ENCODE results near the gene RFC2. TPM values are rescaled to one million over a fixed set of nuclear protein-coding genes. Genes with fewer than 3 reads are reported as not detected.
"Not testable (repeated sequence)": the region's sequence is repeated elsewhere in the genome, so short reads cannot be mapped to it uniquely, and the experiment has no call there.

RFC2 gene
- total and polyA plus RNA-seq, 2 donors (not counting 1 experiment from before 2014, with no cell fraction given) = 9.9 to 19.6 TPM

- DNase-seq (ENCODE audit: low read depth in 2 of 2) = no peak
- no peaks in the 10 kb centered on the region for H3K79me2 ChIP-seq (ENCODE audit: control insufficient read depth, insufficient read depth, low read length)
- no peak for TF ChIP-seq EZH2 (IDR thresholded peaks at IDR 0.05; ENCODE audit: low read length, missing control alignments)
- no peak for TF ChIP-seq CTCF (conservative IDR thresholded peaks at IDR 0.05 in 1 of 2, IDR thresholded peaks at IDR 0.05 in 1 of 2; ENCODE audit: low read depth in 1 of 2, low read length in 2 of 2)
These were observed 46.6 kb downstream of the RFC2 start for GRCh38 chr7:74207586-74207985.

GRCh38 chr7:74206589-74207120, 47.5 kb downstream of the RFC2 start:
- H3K4me2 ChIP-seq (ENCODE audit: extremely low read depth, insufficient read depth, low read length) = peak overlapping the region; percentile 81
- no peaks in the 10 kb centered on the region for H3K79me2 ChIP-seq (ENCODE audit: control insufficient read depth, insufficient read depth, low read length)
- H3K27me3 ChIP-seq (ENCODE audit: control insufficient read depth, insufficient read depth, low read length) = no peaks in the 10 kb centered on the region
- H2AFZ ChIP-seq (ENCODE audit: low read length) = peak overlapping the region; percentile 47
- peaks cover 7% of the 10 kb centered on the region for H3K4me1 ChIP-seq (ENCODE audit: control insufficient read depth, extremely low read depth, insufficient read depth, low read length)
- no peaks in the 10 kb centered on the region for H3K36me3 ChIP-seq (ENCODE audit: control insufficient read depth, insufficient read depth, low read length)
- peak; percentile 46 to 65 for DNase-seq (ENCODE audit: low read depth in 2 of 2)
- no peaks in the 10 kb centered on the region for H3K9me3 ChIP-seq (ENCODE audit: control insufficient read depth, insufficient read depth, low read depth, low read length)
- no peaks in the 10 kb centered on the region for H4K20me1 ChIP-seq (ENCODE audit: control insufficient read depth, extremely low read depth, insufficient read depth, low read length)
- no peak overlapping the region for H3K27ac ChIP-seq (ENCODE audit: insufficient read depth, low read length)
- peak overlapping the region; percentile 4 to 39 (median 18) for H3K4me3 ChIP-seq (replicated peaks in 1 of 4; ENCODE audit: control extremely low read depth in 1 of 4, insufficient read depth in 1 of 4, low read depth in 3 of 4, low read length in 4 of 4)
- TF ChIP-seq EZH2 (IDR thresholded peaks at IDR 0.05; ENCODE audit: low read length, missing control alignments) = no peak
- peak; percentile 89 to 94 for TF ChIP-seq CTCF (conservative IDR thresholded peaks at IDR 0.05 in 1 of 2, IDR thresholded peaks at IDR 0.05 in 1 of 2; ENCODE audit: low read depth in 1 of 2, low read length in 2 of 2)
- no peak overlapping the region for H3K9ac ChIP-seq (ENCODE audit: insufficient read depth, low read length)

More at GRCh38 chr7:74207586-74207985, 46.6 kb downstream of the RFC2 start:
- H3K4me3 ChIP-seq (replicated peaks in 1 of 4; ENCODE audit: control extremely low read depth in 1 of 4, insufficient read depth in 1 of 4, low read depth in 3 of 4, low read length in 4 of 4) = no peak overlapping the region
- H3K4me2 ChIP-seq (ENCODE audit: extremely low read depth, insufficient read depth, low read length) = no peak overlapping the region
- no peak overlapping the region for H3K9ac ChIP-seq (ENCODE audit: insufficient read depth, low read length)
- H3K36me3 ChIP-seq (ENCODE audit: control insufficient read depth, insufficient read depth, low read length) = no peaks in the 10 kb centered on the region
- peaks cover 7% of the 10 kb centered on the region for H3K4me1 ChIP-seq (ENCODE audit: control insufficient read depth, extremely low read depth, insufficient read depth, low read length)
- no peaks in the 10 kb centered on the region for H3K27me3 ChIP-seq (ENCODE audit: control insufficient read depth, insufficient read depth, low read length)
- no peaks in the 10 kb centered on the region for H3K9me3 ChIP-seq (ENCODE audit: control insufficient read depth, insufficient read depth, low read depth, low read length)
- H2AFZ ChIP-seq (ENCODE audit: low read length) = no peak overlapping the region
- H4K20me1 ChIP-seq (ENCODE audit: control insufficient read depth, extremely low read depth, insufficient read depth, low read length) = no peaks in the 10 kb centered on the region
- H3K27ac ChIP-seq (ENCODE audit: insufficient read depth, low read length) = no peak overlapping the region

- H3K36me3 ChIP-seq (ENCODE audit: control insufficient read depth, insufficient read depth, low read length); H3K4me3 ChIP-seq (replicated peaks in 1 of 4; ENCODE audit: control extremely low read depth in 1 of 4, insufficient read depth in 1 of 4, low read depth in 3 of 4, low read length in 4 of 4); H2AFZ ChIP-seq (ENCODE audit: low read length); H3K9me3 ChIP-seq (ENCODE audit: control insufficient read depth, insufficient read depth, low read depth, low read length); H4K20me1 ChIP-seq (ENCODE audit: control insufficient read depth, extremely low read depth, insufficient read depth, low read length); H3K4me1 ChIP-seq (ENCODE audit: control insufficient read depth, extremely low read depth, insufficient read depth, low read length); H3K27me3 ChIP-seq (ENCODE audit: control insufficient read depth, insufficient read depth, low read length); H3K4me2 ChIP-seq (ENCODE audit: extremely low read depth, insufficient read depth, low read length); H3K9ac ChIP-seq (ENCODE audit: insufficient read depth, low read length); H3K27ac ChIP-seq (ENCODE audit: insufficient read depth, low read length); H3K79me2 ChIP-seq (ENCODE audit: control insufficient read depth, insufficient read depth, low read length); DNase-seq (ENCODE audit: low read depth in 2 of 2): not testable (repeated sequence)
These were observed 48.1 kb downstream of the RFC2 start for GRCh38 chr7:74206052-74206451.
